H9 (cell line): Measurements from ENCODE around the gene HTR2B. TPM values are rescaled to one million over a fixed set of nuclear protein-coding genes. Genes with fewer than 3 reads are reported as not detected.
A peak's percentile ranks its signal among the peaks of the same experiment; 100 is the strongest.

ENCODE experiments used
- DNase-seq: peaks from one replicate; pipeline ENCODE4 v3.0.0-alpha.2; 2017
- H2AFZ ChIP-seq: one replicate; pipeline ENCODE4 v1.6.1; 2013; ENCODE audit warnings: mild to moderate bottlenecking, low read length, control low read depth, moderate library complexity
- H2AK5ac ChIP-seq: 2 replicates; pipeline ENCODE4 v1.6.1; 2013; ENCODE audit warnings: low read length, control low read depth, mixed read lengths; ENCODE audit not compliant: insufficient read length
- H2BK120ac ChIP-seq: one replicate; pipeline ENCODE4 v1.6.1; 2013; ENCODE audit warnings: low read depth, mild to moderate bottlenecking, low read length, control low read depth, inconsistent platforms; ENCODE audit not compliant: poor library complexity, severe bottlenecking
- H2BK12ac ChIP-seq: 2 replicates; pipeline ENCODE4 v1.6.1; 2013; ENCODE audit warnings: low read length, control low read depth, mixed read lengths, low read depth; ENCODE audit not compliant: insufficient read length
- H2BK15ac ChIP-seq: 2 replicates; pipeline ENCODE4 v1.6.1; 2013; ENCODE audit warnings: low read depth, low read length, control low read depth
- H2BK20ac ChIP-seq: one replicate; pipeline ENCODE4 v1.6.1; 2013; ENCODE audit warnings: low read depth, mild to moderate bottlenecking, low read length, control low read depth, inconsistent platforms; ENCODE audit not compliant: poor library complexity, severe bottlenecking
- H2BK5ac ChIP-seq: 2 replicates; pipeline ENCODE4 v1.6.1; 2013; ENCODE audit warnings: low read length, control low read depth, mixed read lengths; ENCODE audit not compliant: insufficient read length
- H3K14ac ChIP-seq: 2 replicates; pipeline ENCODE4 v1.6.1; 2013; ENCODE audit warnings: low read length, control low read depth; ENCODE audit not compliant: insufficient read depth
- H3K18ac ChIP-seq: 2 replicates; pipeline ENCODE4 v1.6.1; 2013; ENCODE audit warnings: low read depth, mild to moderate bottlenecking, mixed read lengths, low read length, control low read depth; ENCODE audit not compliant: insufficient read length
- H3K23ac ChIP-seq: 2 replicates; pipeline ENCODE4 v1.6.1; 2013; ENCODE audit warnings: low read length, control low read depth, mixed read lengths, low read depth; ENCODE audit not compliant: insufficient read length
- H3K23me2 ChIP-seq: 2 replicates; pipeline ENCODE4 v1.6.1; 2013; ENCODE audit warnings: low read depth, mild to moderate bottlenecking, mixed read lengths, low read length, control low read depth; ENCODE audit not compliant: insufficient read length, poor library complexity, severe bottlenecking
- H3K27ac ChIP-seq: 2 replicates; pipeline ENCODE4 v1.5.1; 2013; ENCODE audit warnings: low read length, control low read depth, mixed read lengths, low read depth; ENCODE audit not compliant: insufficient read length
- H3K27me3 ChIP-seq: 2 replicates; pipeline ENCODE4 v1.6.1; 2013; ENCODE audit warnings: low read length, control low read depth, inconsistent platforms; ENCODE audit not compliant: insufficient read depth
- H3K4ac ChIP-seq: 2 replicates; pipeline ENCODE4 v1.6.1; 2013; ENCODE audit warnings: low read depth, mild to moderate bottlenecking, control low read depth, inconsistent platforms, low read length, moderate library complexity
- H3K4me1 ChIP-seq: 2 replicates; pipeline ENCODE4 v1.6.1; 2013; ENCODE audit warnings: low read length, control low read depth, inconsistent platforms; ENCODE audit not compliant: insufficient read depth
- H3K4me2 ChIP-seq: 2 replicates; pipeline ENCODE4 v1.6.1; 2013; ENCODE audit warnings: low read length, control low read depth, mixed read lengths; ENCODE audit not compliant: insufficient read length, insufficient read depth
- H3K56ac ChIP-seq: 2 replicates; pipeline ENCODE4 v1.6.1; 2013; ENCODE audit warnings: low read depth, mild to moderate bottlenecking, mixed read lengths, low read length, control low read depth; ENCODE audit not compliant: insufficient read length
- H3K79me1 ChIP-seq: 2 replicates; pipeline ENCODE4 v1.6.1; 2013; ENCODE audit warnings: low read depth, mild to moderate bottlenecking, moderate library complexity, low read length, control low read depth, inconsistent platforms; ENCODE audit not compliant: insufficient read depth, poor library complexity, severe bottlenecking
- H3K79me2 ChIP-seq: 2 replicates; pipeline ENCODE4 v1.6.1; 2013; ENCODE audit warnings: low read length, control low read depth, inconsistent platforms; ENCODE audit not compliant: insufficient read depth
- H3K9ac ChIP-seq: 2 replicates; pipeline ENCODE4 v1.6.1; 2013; ENCODE audit warnings: low read length, control low read depth, mixed read lengths; ENCODE audit not compliant: insufficient read length; ENCODE audit errors: extremely low read depth
- H3K9me3 ChIP-seq: one replicate; pipeline ENCODE4 v1.6.1; 2013; ENCODE audit warnings: low read depth, low read length, inconsistent platforms; ENCODE audit not compliant: control insufficient read depth
- H3T11ph ChIP-seq: one replicate; pipeline ENCODE4 v1.6.1; 2013; ENCODE audit warnings: mild to moderate bottlenecking, low read length, control low read depth, inconsistent platforms
- H4K20me1 ChIP-seq: one replicate; pipeline ENCODE4 v1.6.1; 2013; ENCODE audit not compliant: control insufficient read depth, insufficient read length, insufficient read depth
- H4K5ac ChIP-seq: 2 replicates; pipeline ENCODE4 v1.6.1; 2013; ENCODE audit warnings: low read depth, mild to moderate bottlenecking, mixed read lengths, low read length, control low read depth; ENCODE audit not compliant: insufficient read length
- H4K8ac ChIP-seq: replicated peaks from 2 replicates; pipeline ENCODE4 v1.6.1; 2013; ENCODE audit warnings: low read length, control low read depth, mixed read lengths, low read depth; ENCODE audit not compliant: insufficient read length
- H4K91ac ChIP-seq: 2 replicates; pipeline ENCODE4 v1.6.1; 2013; ENCODE audit warnings: low read depth, mild to moderate bottlenecking, moderate library complexity, mixed read lengths, low read length, control low read depth; ENCODE audit not compliant: insufficient read length
- H3K27ac Mint-ChIP-seq, 3 experiments: 2 replicates in 2 of 3; 3 replicates in 1 of 3; pipeline ENCODE4 v1.8.0; 2020 to 2021; ENCODE audit warnings: mixed read lengths in 3 of 3, mild to moderate bottlenecking in 1 of 3, moderate library complexity in 1 of 3
- H3K27me3 Mint-ChIP-seq: 2 replicates; pipeline ENCODE4 v1.8.0; 2021; ENCODE audit warnings: low read depth, mild to moderate bottlenecking, moderate library complexity, mixed read lengths
- H3K36me3 Mint-ChIP-seq, 3 experiments: 2 replicates in 2 of 3; 3 replicates in 1 of 3; pipeline ENCODE4 v1.8.0; 2020 to 2021; ENCODE audit warnings: low read depth in 3 of 3, mixed read lengths in 3 of 3; ENCODE audit not compliant: insufficient read depth in 1 of 3
- H3K4me1 Mint-ChIP-seq, 2 experiments: 2 replicates each; pipeline ENCODE4 v1.8.0; 2020; ENCODE audit warnings: mixed read lengths in 2 of 2
- H3K4me3 Mint-ChIP-seq, 2 experiments: 2 replicates in 1 of 2; 3 replicates in 1 of 2; pipeline ENCODE4 v1.8.0; 2020 to 2021; ENCODE audit warnings: mild to moderate bottlenecking in 2 of 2, mixed read lengths in 2 of 2, moderate library complexity in 1 of 2
- H3K9me3 Mint-ChIP-seq, 2 experiments: 2 replicates in 1 of 2; 3 replicates in 1 of 2; pipeline ENCODE4 v1.8.0; 2020; ENCODE audit warnings: mild to moderate bottlenecking in 2 of 2, mixed read lengths in 2 of 2, moderate library complexity in 1 of 2
- CTCF ChIP-seq: fragments of 200-600 bp; sonication (generic); conservative IDR thresholded peaks from 3 replicates; pipeline ENCODE4 v1.8.0; 2021; ENCODE audit warnings: antibody characterized with exemption, mild to moderate bottlenecking
- WGBS: extraction: QIAGEN DNeasy Blood & Tissue Kit; methylation state at CpG from one replicate; pipeline ENCODE4 v1.1.7; 2013; ENCODE audit warnings: missing lambda C conversion rate, low lambda C conversion rate, mixed read lengths; ENCODE audit not compliant: insufficient read length; ENCODE audit errors: extremely low coverage; 5-methylcytosine and 5-hydroxymethylcytosine counted together
- total RNA-seq: library from RNA; stranded (reverse); gene quantifications from 2 replicates; pipeline ENCODE4 v1.2.1, GENCODE V29; 2021

The HTR2B gene
- total RNA-seq, 1 experiment from 2014 or later, result not detected

DNA sequence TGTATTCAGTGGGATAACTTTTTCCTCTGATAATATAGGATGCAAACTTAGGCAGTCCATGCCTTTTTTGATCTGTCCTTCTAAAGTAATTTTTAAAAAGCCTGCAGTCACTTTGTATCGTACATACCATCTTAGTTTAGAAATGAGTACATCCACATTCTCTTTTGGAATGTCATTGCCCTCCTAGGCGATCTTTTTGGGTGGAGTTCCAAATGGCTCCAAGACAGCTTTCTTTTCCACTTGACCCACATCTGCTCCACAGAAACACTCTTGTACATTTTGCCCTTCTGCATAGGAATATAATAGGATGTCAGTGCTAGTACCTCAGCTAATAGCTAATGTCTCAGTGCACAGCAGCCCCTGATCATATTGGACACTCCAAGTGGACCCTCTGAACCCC, 21.8 kb upstream of the HTR2B start:
- Histone ChIP-seq H2AFZ (no peak overlapping the region), H3K23ac (no peak overlapping the region), H3T11ph (no peak overlapping the region), H3K79me2 (no peaks in the 10 kb centered on the region), H3K14ac (no peak overlapping the region), H3K56ac (no peak overlapping the region), H4K5ac (no peak overlapping the region), H3K4ac (no peak overlapping the region), H2BK120ac (no peak overlapping the region), H2BK12ac (no peak overlapping the region), H2BK5ac (no peak overlapping the region), H4K8ac (no peak overlapping the region), H3K4me2 (no peak overlapping the region), H3K27ac (no peak overlapping the region), H4K91ac (no peak overlapping the region), H3K27me3 (no peaks in the 10 kb centered on the region), H3K23me2 (no peaks in the 10 kb centered on the region), H3K9ac (no peak overlapping the region), H2BK15ac (no peak overlapping the region), H3K4me1 (no peaks in the 10 kb centered on the region), H2AK5ac (no peak overlapping the region), H4K20me1 (no peaks in the 10 kb centered on the region), H3K79me1 (no peaks in the 10 kb centered on the region), H2BK20ac (no peak overlapping the region), H3K9me3 (no peaks in the 10 kb centered on the region), H3K18ac (no peak overlapping the region)
- Mint-ChIP-seq H3K36me3 (peaks cover 7 to 34% (median 19%) of the 10 kb centered on the region in 3 experiments; a peak in 6 of 7 replicates), H3K4me3 (no peak overlapping the region), H3K27ac (0 out of 7 replicates have a peak overlapping the region, but pooled peaks of 1 of the 3 experiments have one; percentile 34), H3K27me3 (no peaks in the 10 kb centered on the region), H3K4me1 (no peaks in the 10 kb centered on the region), H3K9me3 (no peaks in the 10 kb centered on the region)
- no peak for DNase-seq
- TF ChIP-seq CTCF, result no peak
- WGBS, result no CpG with 5 or more reads among the region's 2 CpGs
